Thymus (tissue), 11 donors: ENCODE data around the gene ODAD4. TPM values are rescaled to one million over a fixed set of nuclear protein-coding genes. Genes with fewer than 3 reads are reported as not detected.
"Not testable (repeated sequence)": the region's sequence is repeated elsewhere in the genome, so short reads cannot be mapped to it uniquely, and the experiment has no call there.

ENCODE experiments used
- DNase-seq, 9 donors: peaks; one replicate each; pipeline ENCODE4 v3.0.0-alpha.2; 2013; ENCODE audit warnings: low spot score in 9 of 9, low read depth in 6 of 9, missing footprints in 1 of 9
- H3K27ac ChIP-seq, 2 donors: one replicate each; pipeline ENCODE4 v1.5.1; 2013; ENCODE audit warnings: control low read depth in 1 of 2, low read depth in 1 of 2, low read length in 1 of 2, mild to moderate bottlenecking in 1 of 2, moderate library complexity in 1 of 2
- H3K27me3 ChIP-seq, 2 donors: one replicate each; pipeline ENCODE4 v1.5.1; 2013; ENCODE audit warnings: low read length in 1 of 2; ENCODE audit not compliant: control insufficient read depth in 2 of 2, insufficient read depth in 1 of 2
- H3K36me3 ChIP-seq, 2 donors: one replicate each; pipeline ENCODE4 v1.5.1; 2013; ENCODE audit warnings: low read length in 1 of 2, mild to moderate bottlenecking in 1 of 2, moderate library complexity in 1 of 2; ENCODE audit not compliant: control insufficient read depth in 2 of 2, insufficient read depth in 2 of 2
- H3K4me1 ChIP-seq, 2 donors: one replicate each; pipeline ENCODE4 v1.5.1; 2013; ENCODE audit warnings: low read length in 2 of 2; ENCODE audit not compliant: control insufficient read depth in 2 of 2, insufficient read depth in 2 of 2
- H3K4me3 ChIP-seq, 2 donors: one replicate each; pipeline ENCODE4 v1.5.1; 2013; ENCODE audit warnings: low read length in 2 of 2, control low read depth in 1 of 2, mild to moderate bottlenecking in 1 of 2
- H3K9me3 ChIP-seq, 2 donors: one replicate each; pipeline ENCODE4 v1.5.1; 2013; ENCODE audit warnings: low read length in 1 of 2, mild to moderate bottlenecking in 1 of 2; ENCODE audit not compliant: control insufficient read depth in 2 of 2, insufficient read depth in 1 of 2
- WGBS: extraction: QIAGEN DNeasy Blood & Tissue Kit; methylation state at CpG from one replicate; pipeline ENCODE4 v1.1.7; 2013; 5-methylcytosine and 5-hydroxymethylcytosine counted together
- polyA plus RNA-seq: library from polyadenylated mRNA; stranded (reverse); fragments of 200-250 nt; gene quantifications from one replicate; pipeline ENCODE4 v1.2.3, GENCODE V29; 2013
- total RNA-seq: library from RNA; stranded (reverse); fragments of 120-200 nt; gene quantifications from one replicate; pipeline ENCODE4 v1.2.4, GENCODE V29; 2013
- donor health status: healthy.

The ODAD4 gene
- total and polyA plus RNA-seq, 2 donors = 0.61 to 1.4 TPM

DNA sequence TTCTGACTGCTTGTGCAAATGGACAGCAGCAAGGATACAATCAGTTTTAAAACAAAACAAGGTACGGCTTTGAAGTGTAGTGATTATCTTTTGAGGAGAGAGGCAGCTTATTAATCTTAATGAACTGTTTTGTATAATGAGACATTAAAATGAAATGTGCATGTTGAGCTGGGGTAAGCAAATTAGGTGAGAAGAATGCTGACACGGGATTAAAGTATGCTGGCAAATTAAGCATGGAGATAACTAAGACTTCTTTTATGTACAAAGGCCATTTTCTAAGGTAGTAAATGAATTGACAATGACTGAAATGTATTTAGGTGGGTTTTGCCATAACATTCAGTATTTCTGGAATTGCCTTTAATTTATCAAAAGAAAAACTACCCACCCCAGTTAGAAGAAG is 68.1 kb downstream of the ODAD4 start:
- WGBS = 49% methylated on average over 2 of the region's 2 CpGs
- no peaks in the 10 kb centered on the region for H3K27me3 ChIP-seq
- H3K9me3 ChIP-seq = no peaks in the 10 kb centered on the region
- H3K27ac ChIP-seq = no peak overlapping the region
- no peak overlapping the region for H3K4me3 ChIP-seq
- H3K36me3 ChIP-seq = peaks cover 65 to 90% of the 10 kb centered on the region in 2 donors
- H3K4me1 ChIP-seq = no peaks in the 10 kb centered on the region
- DNase-seq = no peak

DNA sequence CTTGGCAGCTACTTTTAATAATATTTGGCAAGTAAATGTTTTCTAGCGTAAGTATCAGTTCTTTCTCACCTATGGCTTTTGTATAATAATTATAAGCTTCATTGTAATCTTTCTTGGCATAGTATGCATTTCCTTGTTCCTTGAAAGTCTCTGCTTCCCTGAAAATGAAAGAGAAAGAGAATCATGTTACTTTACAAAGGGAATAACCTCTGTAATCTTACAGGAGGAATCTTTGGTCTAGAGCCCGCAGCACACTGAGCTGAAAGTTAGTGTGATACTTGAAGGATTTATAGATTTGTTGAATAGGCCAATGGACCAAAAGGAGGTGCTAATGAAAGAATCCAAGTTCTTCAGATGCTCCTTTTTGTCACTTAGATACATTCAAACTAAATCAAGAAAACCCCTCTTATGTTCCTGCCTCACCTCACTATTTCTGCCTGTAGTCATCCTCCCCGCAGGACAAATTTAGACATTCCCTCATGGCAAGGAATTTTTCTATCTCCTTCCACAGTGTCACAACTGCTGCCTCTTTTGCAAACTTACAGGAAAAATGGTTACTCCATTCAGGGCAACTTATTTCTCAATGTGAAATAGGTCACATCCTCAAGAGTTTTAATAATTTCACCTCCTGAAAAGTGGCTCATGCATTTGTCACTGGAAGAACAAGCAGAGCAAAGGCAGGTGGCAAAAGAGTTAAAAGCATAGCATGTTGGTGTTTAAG is 70.2 kb downstream of the ODAD4 start:
- Histone ChIP-seq H3K9me3 (no peaks in the 10 kb centered on the region), H3K27me3 (no peaks in the 10 kb centered on the region), H3K27ac (no peak overlapping the region), H3K36me3 (peaks cover 54 to 75% of the 10 kb centered on the region in 2 donors), H3K4me3 (no peak overlapping the region), H3K4me1 (no peaks in the 10 kb centered on the region)
- no peak for DNase-seq
- 95% methylated on average over 3 of the region's 3 CpGs for WGBS

DNA sequence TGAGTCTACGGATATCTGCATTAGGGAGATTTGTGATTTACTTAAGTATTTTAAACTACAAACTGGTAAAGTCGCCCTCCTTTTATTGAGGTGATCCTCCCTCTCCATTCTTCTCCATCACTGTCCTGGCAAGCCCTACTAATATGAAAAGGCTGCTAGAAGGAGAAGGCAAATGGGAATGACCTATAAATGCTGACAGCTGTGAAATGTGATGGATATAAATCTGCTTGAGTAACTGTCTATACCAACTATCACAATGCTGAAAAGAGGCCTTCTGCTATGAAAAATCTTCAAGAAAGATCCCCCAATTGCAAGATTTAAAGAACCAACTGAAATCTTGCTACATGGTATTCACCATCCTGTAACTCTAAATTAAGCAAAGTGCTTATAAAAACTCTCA is 71.3 kb downstream of the ODAD4 start:
- Histone ChIP-seq H3K4me3 (no peak overlapping the region), H3K36me3 (peaks cover 42 to 63% of the 10 kb centered on the region in 2 donors), H3K27me3 (no peaks in the 10 kb centered on the region), H3K4me1 (no peaks in the 10 kb centered on the region), H3K27ac (no peak overlapping the region), H3K9me3 (no peaks in the 10 kb centered on the region)
- WGBS = 97% methylated on average over 2 of the region's 2 CpGs
- no peak for DNase-seq

DNA sequence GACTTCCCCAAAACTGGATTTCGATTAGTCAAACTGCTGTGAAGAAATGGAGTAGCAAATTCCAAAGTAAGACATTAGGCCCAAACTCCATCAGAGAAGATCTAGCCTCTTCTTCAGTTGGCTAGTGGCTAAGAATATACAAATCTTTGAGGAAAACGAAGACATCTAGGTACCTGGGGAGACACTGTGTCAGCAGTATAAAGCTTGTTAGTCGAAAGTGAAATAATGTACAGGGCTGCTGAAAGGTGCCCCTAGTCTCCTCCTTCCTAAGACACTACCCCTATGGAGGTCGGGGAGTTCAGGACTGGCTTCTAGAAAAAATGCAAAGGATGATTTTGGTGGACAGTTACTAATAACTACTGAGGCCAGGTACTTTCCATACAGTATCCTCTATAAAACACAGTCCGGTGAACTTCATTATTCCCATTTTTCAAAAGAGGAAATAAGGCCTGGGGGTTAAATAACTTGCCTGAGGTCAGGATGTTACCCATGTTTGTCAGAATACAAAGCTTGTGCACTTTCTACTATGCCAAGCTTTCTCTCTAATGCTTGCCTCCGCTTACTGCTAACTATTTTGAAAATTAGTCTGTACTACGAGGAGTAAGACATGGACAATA is 71.9 kb downstream of the ODAD4 start:
- Histone ChIP-seq H3K9me3 (no peaks in the 10 kb centered on the region), H3K27me3 (no peaks in the 10 kb centered on the region), H3K4me1 (no peaks in the 10 kb centered on the region), H3K4me3 (no peak overlapping the region), H3K36me3 (peaks cover 37 to 58% of the 10 kb centered on the region in 2 donors), H3K27ac (no peak overlapping the region)
- WGBS = 94% methylated on average over 7 of the region's 7 CpGs
- no peak for DNase-seq

DNA sequence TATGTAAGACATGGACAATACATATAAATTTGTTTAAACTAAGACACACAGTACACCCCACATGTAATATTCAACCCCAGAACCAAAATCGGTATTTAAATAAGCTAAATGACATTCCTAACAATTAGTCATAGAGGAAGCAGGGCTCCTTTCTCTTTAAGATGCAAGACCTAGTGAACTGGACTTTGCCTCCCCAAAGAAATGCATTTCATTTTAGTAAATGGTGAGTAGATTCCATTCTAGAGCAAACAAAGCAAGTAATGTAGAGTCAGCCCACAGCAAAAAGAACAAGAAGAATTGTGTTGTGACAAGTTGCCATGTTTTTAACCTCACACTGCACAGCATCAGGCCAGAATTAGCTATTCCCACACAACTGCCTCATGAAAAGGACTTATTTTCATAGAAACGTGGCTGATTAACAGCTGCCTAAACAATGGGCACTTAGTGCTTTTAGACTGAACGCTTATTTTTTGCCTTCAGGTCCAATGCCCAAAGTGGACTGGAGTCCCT is 72.4 kb downstream of the ODAD4 start:
- H3K27ac ChIP-seq = no peak overlapping the region
- H3K9me3 ChIP-seq = no peaks in the 10 kb centered on the region
- H3K4me3 ChIP-seq = no peak overlapping the region
- H3K4me1 ChIP-seq = no peaks in the 10 kb centered on the region
- H3K36me3 ChIP-seq = peaks cover 31 to 52% of the 10 kb centered on the region in 2 donors
- DNase-seq = no peak
- H3K27me3 ChIP-seq = no peaks in the 10 kb centered on the region
- 97% methylated on average over 3 of the region's 3 CpGs for WGBS

DNA sequence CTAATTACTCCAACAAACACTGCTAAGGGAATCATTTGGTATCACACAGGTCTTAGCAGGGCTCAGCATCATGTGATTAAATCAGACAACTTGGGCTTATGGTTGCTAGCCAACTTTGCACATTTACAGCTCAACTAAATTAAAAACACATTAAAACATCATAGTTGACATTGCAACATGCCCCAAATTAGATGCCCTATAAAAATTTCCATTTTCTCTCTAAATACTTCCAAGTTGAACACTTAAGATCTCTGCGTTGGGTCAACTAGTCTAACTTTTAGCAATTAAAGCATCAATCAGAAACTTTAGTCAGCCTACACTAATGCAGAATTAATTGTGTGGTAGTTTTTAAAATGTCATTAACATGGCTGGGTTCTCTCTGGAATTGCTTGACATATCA is 74.7 kb downstream of the ODAD4 start:
- no peak for DNase-seq
- no peaks in the 10 kb centered on the region for H3K27me3 ChIP-seq
- no peak overlapping the region for H3K4me3 ChIP-seq
- H3K27ac ChIP-seq = no peak overlapping the region
- H3K36me3 ChIP-seq = peaks cover 19 to 46% of the 10 kb centered on the region in 2 donors
- no peaks in the 10 kb centered on the region for H3K9me3 ChIP-seq
- H3K4me1 ChIP-seq = no peaks in the 10 kb centered on the region
- 100% methylated on average over 1 of the region's 1 CpG for WGBS

DNA sequence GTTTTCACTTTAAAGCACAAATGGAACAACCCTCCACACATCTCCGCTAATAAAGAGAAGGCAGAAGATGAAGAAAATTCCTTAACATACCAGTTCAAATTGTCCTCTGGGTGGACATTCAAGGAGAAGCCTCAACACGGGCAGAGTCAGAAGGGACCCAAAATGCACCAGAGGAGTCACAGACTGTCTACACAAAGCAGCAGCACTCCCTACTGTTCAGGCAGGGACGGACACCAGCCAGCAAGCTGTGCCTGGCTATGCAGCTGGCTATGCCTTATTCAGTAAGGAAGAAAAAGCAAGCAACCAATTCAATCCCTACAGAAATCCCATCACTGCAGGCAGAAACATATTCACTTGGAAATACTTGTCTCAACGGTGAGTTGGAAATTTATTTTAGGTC is 78.8 kb downstream of the ODAD4 start:
- Histone ChIP-seq H3K9me3 (no peaks in the 10 kb centered on the region), H3K27ac (no peak overlapping the region), H3K27me3 (no peaks in the 10 kb centered on the region), H3K4me3 (no peak overlapping the region), H3K4me1 (no peaks in the 10 kb centered on the region), H3K36me3 (peaks cover 8 to 15% of the 10 kb centered on the region in 2 donors)
- WGBS = 96% methylated on average over 4 of the region's 4 CpGs
- no peak for DNase-seq

DNA sequence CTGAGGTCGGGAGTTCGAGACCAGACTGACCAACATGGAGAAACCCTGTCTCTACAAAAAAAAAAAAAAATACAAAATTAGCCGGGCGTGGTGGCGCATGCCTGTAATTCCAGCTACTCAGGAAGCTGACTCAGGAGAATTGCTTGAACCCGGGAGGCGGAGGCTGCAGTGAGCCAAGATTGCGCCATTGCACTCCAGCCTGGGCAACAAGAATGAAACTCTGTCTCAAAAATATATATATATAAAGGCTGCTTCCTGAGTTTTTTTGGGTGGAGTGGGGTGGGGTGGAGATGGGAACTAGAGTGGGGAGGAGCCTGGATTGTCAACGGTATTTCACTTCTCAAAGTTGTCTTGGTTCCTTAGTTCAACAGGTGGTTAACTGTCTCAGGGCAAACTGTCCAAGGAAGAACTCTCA is 79.9 kb downstream of the ODAD4 start:
- not testable (repeated sequence) for H3K9me3 ChIP-seq, H3K4me1 ChIP-seq, DNase-seq, H3K4me3 ChIP-seq, H3K27me3 ChIP-seq, H3K27ac ChIP-seq
- H3K36me3 ChIP-seq = peaks cover 8 to 15% of the 10 kb centered on the region in 2 donors
- WGBS = 83% methylated on average over 9 of the region's 9 CpGs

DNA sequence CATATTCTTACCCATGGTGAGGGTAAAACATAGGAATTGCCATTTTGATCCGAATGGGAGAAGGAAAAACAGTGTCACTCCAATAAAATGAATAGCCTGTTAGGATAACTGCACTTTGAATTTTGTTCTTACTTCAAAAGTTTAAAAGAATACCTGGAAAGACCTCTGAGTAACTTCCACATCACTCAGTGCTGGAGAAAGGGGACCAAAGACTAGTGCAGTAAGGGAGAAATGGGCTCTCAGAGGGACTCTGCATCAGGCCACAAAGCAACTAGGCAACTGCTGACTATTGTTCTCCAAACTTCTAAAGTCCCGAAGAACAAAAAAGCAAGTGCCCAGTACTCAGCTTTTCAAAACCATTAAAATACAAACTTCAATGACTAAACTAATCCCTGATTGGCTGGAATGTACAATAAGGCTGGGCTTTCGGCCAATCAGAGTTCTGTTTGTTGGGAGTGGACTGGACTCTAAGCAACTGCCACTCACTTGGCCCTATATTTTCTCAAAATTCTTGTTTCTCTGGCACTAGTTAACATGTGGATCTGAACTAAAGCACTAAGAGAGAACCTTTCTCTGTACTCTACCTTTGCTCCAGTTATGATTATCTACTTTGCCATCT is 80.6 kb downstream of the ODAD4 start:
- DNase-seq = no peak
- Histone ChIP-seq H3K4me3 (no peak overlapping the region), H3K27ac (no peak overlapping the region), H3K4me1 (peaks cover 2 to 7% of the 10 kb centered on the region in 2 donors), H3K36me3 (peaks cover 8 to 15% of the 10 kb centered on the region in 2 donors), H3K9me3 (no peaks in the 10 kb centered on the region), H3K27me3 (no peaks in the 10 kb centered on the region)
- WGBS = 95% methylated on average over 3 of the region's 3 CpGs
